Measurements from ENCODE around the gene BRI3.

GRCh38 chr7:98252425-98253054, 28.9 kb upstream of the BRI3 start:
- TF ChIP-seq CTCF (IDR thresholded peaks at IDR 0.05): no peak
- TF ChIP-seq EZH2 (IDR thresholded peaks at IDR 0.05): no peak
